ENCODE measurements around the gene MAS1L. TPM values are rescaled to one million over a fixed set of nuclear protein-coding genes. Genes with fewer than 3 reads are reported as not detected.

The MAS1L gene
- total and polyA plus RNA-seq, 2 donors from 2014 or later = not detected

GRCh38 chr6:29494131-29494530, 6.4 kb upstream of the MAS1L start:
- no peaks in the 10 kb centered on the region for H3K9me3 ChIP-seq (ENCODE audit: control insufficient read depth in 2 of 3, insufficient read depth in 1 of 3, low read length in 3 of 3)
- no peaks in the 10 kb centered on the region for H3K27me3 ChIP-seq (ENCODE audit: control insufficient read depth, insufficient read depth, low read length)
- H3K4me1 ChIP-seq (ENCODE audit: control insufficient read depth in 2 of 3, insufficient read depth in 2 of 3, low read depth in 1 of 3, low read length in 3 of 3) = no peaks in the 10 kb centered on the region
- no peak overlapping the region for H3K4me3 ChIP-seq (ENCODE audit: low read length in 3 of 3)
- no peak overlapping the region for H3K27ac ChIP-seq (ENCODE audit: low read depth in 2 of 2, low read length in 2 of 2)
- TF ChIP-seq CTCF (IDR thresholded peaks at IDR 0.05; ENCODE audit: borderline replicate concordance, extremely low read depth, insufficient read depth) = no peak
- DNase-seq (no peak), FAIRE-seq (no peak)
- H3K36me3 ChIP-seq (ENCODE audit: control insufficient read depth in 2 of 3, insufficient read depth in 3 of 3, low read length in 3 of 3) = no peaks in the 10 kb centered on the region
- intact Hi-C loops (cut with DNase I) = no loop called here
- no peak overlapping the region for H3K9ac ChIP-seq (ENCODE audit: low read length in 3 of 3)

GRCh38 chr6:29493261-29493660, 5.5 kb upstream of the MAS1L start:
- Histone ChIP-seq H3K9me3 (ENCODE audit: control insufficient read depth in 2 of 3, insufficient read depth in 1 of 3, low read length in 3 of 3) (no peaks in the 10 kb centered on the region), H3K36me3 (ENCODE audit: control insufficient read depth in 2 of 3, insufficient read depth in 3 of 3, low read length in 3 of 3) (no peaks in the 10 kb centered on the region), H3K4me1 (ENCODE audit: control insufficient read depth in 2 of 3, insufficient read depth in 2 of 3, low read depth in 1 of 3, low read length in 3 of 3) (no peaks in the 10 kb centered on the region), H3K27me3 (ENCODE audit: control insufficient read depth, insufficient read depth, low read length) (no peaks in the 10 kb centered on the region), H3K27ac (ENCODE audit: low read depth in 2 of 2, low read length in 2 of 2) (no peak overlapping the region), H3K9ac (ENCODE audit: low read length in 3 of 3) (no peak overlapping the region), H3K4me3 (ENCODE audit: low read length in 3 of 3) (no peak overlapping the region)
- DNase-seq = no peak
- no peak for TF ChIP-seq CTCF (IDR thresholded peaks at IDR 0.05; ENCODE audit: borderline replicate concordance, extremely low read depth, insufficient read depth)
- intact Hi-C loops (cut with DNase I) = no loop called here
- no peak for FAIRE-seq

- FAIRE-seq (no peak), DNase-seq (no peak)
- intact Hi-C loops (cut with DNase I) = no loop called here
Measured at GRCh38 chr6:29491574-29491973, 3.8 kb upstream of the MAS1L start.

More at GRCh38 chr6:29491574-29491973, 3.8 kb upstream of the MAS1L start:
- Histone ChIP-seq H3K27me3 (ENCODE audit: control insufficient read depth, insufficient read depth, low read length) (no peaks in the 10 kb centered on the region), H3K27ac (ENCODE audit: low read depth in 2 of 2, low read length in 2 of 2) (no peak overlapping the region), H3K4me3 (ENCODE audit: low read length in 3 of 3) (no peak overlapping the region), H3K9me3 (ENCODE audit: control insufficient read depth in 2 of 3, insufficient read depth in 1 of 3, low read length in 3 of 3) (no peaks in the 10 kb centered on the region), H3K36me3 (ENCODE audit: control insufficient read depth in 2 of 3, insufficient read depth in 3 of 3, low read length in 3 of 3) (no peaks in the 10 kb centered on the region), H3K9ac (ENCODE audit: low read length in 3 of 3) (no peak overlapping the region), H3K4me1 (ENCODE audit: control insufficient read depth in 2 of 3, insufficient read depth in 2 of 3, low read depth in 1 of 3, low read length in 3 of 3) (no peaks in the 10 kb centered on the region)
- TF ChIP-seq CTCF (IDR thresholded peaks at IDR 0.05; ENCODE audit: borderline replicate concordance, extremely low read depth, insufficient read depth) = no peak

Measured in kidney (tissue), 14 donors.